ENCODE measurements around the gene UBE2F. TPM values are rescaled to one million over a fixed set of nuclear protein-coding genes. Genes with fewer than 3 reads are reported as not detected.

UBE2F gene
- total and polyA plus RNA-seq, 2 donors (not counting 1 experiment from before 2014, with no cell fraction given): 53.7 to 113 TPM

DNA sequence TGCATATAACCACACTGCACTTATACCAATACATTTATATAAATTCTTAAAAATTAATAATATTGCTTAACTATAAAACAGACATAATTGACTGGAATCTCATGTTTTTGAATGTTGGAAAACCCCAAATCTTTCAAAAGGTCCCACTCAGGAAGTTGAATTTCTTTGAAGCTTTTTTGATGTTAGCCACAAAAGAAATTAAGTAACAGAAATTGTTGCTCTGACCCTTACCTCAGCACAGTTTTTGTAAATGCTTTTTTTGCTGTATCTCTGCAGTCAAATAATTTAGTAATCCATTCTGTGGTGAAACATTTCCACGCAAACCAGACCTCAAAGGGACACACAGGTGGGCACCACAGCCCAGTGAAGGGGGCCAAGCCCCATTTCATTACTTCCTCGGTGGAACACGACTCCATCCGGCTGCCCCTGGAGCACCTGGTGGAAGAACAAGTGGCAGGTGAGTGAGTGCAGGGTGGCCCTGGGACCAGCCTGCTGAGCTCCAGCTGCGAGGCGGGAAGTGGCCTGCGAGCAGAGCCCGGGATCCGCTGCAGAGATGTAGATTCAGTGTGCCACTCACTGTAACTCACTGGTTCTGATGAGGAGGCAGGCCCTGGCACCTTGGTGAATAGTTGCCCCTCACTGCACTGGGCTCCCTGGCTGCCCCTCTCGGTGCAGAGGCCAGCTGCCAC is 102.4 kb downstream of the UBE2F start:
- Histone ChIP-seq H3K27me3 (ENCODE audit: control insufficient read depth, insufficient read depth, low read length) (no peaks in the 10 kb centered on the region), H3K36me3 (ENCODE audit: control insufficient read depth, insufficient read depth, low read length) (peaks cover 8% of the 10 kb centered on the region), H3K4me3 (replicated peaks in 1 of 4; ENCODE audit: control extremely low read depth in 1 of 4, insufficient read depth in 1 of 4, low read depth in 3 of 4, low read length in 4 of 4) (no peak overlapping the region), H2AFZ (ENCODE audit: low read length) (no peak overlapping the region), H4K20me1 (ENCODE audit: control insufficient read depth, extremely low read depth, insufficient read depth, low read length) (no peaks in the 10 kb centered on the region), H3K9me3 (ENCODE audit: control insufficient read depth, insufficient read depth, low read depth, low read length) (no peaks in the 10 kb centered on the region), H3K4me2 (ENCODE audit: extremely low read depth, insufficient read depth, low read length) (no peak overlapping the region), H3K79me2 (ENCODE audit: control insufficient read depth, insufficient read depth, low read length) (no peaks in the 10 kb centered on the region), H3K27ac (ENCODE audit: insufficient read depth, low read length) (no peak overlapping the region), H3K4me1 (ENCODE audit: control insufficient read depth, extremely low read depth, insufficient read depth, low read length) (no peaks in the 10 kb centered on the region), H3K9ac (ENCODE audit: insufficient read depth, low read length) (no peak overlapping the region)
- TF ChIP-seq EZH2 (IDR thresholded peaks at IDR 0.05; ENCODE audit: low read length, missing control alignments): no peak
- TF ChIP-seq, protein P1, sequence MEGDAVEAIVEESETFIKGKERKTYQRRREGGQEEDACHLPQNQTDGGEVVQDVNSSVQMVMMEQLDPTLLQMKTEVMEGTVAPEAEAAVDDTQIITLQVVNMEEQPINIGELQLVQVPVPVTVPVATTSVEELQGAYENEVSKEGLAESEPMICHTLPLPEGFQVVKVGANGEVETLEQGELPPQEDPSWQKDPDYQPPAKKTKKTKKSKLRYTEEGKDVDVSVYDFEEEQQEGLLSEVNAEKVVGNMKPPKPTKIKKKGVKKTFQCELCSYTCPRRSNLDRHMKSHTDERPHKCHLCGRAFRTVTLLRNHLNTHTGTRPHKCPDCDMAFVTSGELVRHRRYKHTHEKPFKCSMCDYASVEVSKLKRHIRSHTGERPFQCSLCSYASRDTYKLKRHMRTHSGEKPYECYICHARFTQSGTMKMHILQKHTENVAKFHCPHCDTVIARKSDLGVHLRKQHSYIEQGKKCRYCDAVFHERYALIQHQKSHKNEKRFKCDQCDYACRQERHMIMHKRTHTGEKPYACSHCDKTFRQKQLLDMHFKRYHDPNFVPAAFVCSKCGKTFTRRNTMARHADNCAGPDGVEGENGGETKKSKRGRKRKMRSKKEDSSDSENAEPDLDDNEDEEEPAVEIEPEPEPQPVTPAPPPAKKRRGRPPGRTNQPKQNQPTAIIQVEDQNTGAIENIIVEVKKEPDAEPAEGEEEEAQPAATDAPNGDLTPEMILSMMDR (conservative IDR thresholded peaks at IDR 0.05 in 1 of 2, IDR thresholded peaks at IDR 0.05 in 1 of 2; ENCODE audit: low read depth in 1 of 2, low read length in 2 of 2): no peak
- no peak for DNase-seq (ENCODE audit: low read depth in 2 of 2)

- Histone ChIP-seq H3K36me3 (ENCODE audit: control insufficient read depth, insufficient read depth, low read length) (peaks cover 8% of the 10 kb centered on the region), H3K27me3 (ENCODE audit: control insufficient read depth, insufficient read depth, low read length) (no peaks in the 10 kb centered on the region), H3K4me1 (ENCODE audit: control insufficient read depth, extremely low read depth, insufficient read depth, low read length) (no peaks in the 10 kb centered on the region), H3K4me3 (replicated peaks in 1 of 4; ENCODE audit: control extremely low read depth in 1 of 4, insufficient read depth in 1 of 4, low read depth in 3 of 4, low read length in 4 of 4) (no peak overlapping the region), H3K27ac (ENCODE audit: insufficient read depth, low read length) (no peak overlapping the region), H3K9ac (ENCODE audit: insufficient read depth, low read length) (no peak overlapping the region), H2AFZ (ENCODE audit: low read length) (no peak overlapping the region), H4K20me1 (ENCODE audit: control insufficient read depth, extremely low read depth, insufficient read depth, low read length) (no peaks in the 10 kb centered on the region), H3K4me2 (ENCODE audit: extremely low read depth, insufficient read depth, low read length) (no peak overlapping the region), H3K9me3 (ENCODE audit: control insufficient read depth, insufficient read depth, low read depth, low read length) (no peaks in the 10 kb centered on the region), H3K79me2 (ENCODE audit: control insufficient read depth, insufficient read depth, low read length) (no peaks in the 10 kb centered on the region)
- DNase-seq (ENCODE audit: low read depth in 2 of 2): no peak
- no peak for TF ChIP-seq EZH2 (IDR thresholded peaks at IDR 0.05; ENCODE audit: low read length, missing control alignments)
- TF ChIP-seq, protein P1 (conservative IDR thresholded peaks at IDR 0.05 in 1 of 2, IDR thresholded peaks at IDR 0.05 in 1 of 2; ENCODE audit: low read depth in 1 of 2, low read length in 2 of 2): no peak
These were observed 103.1 kb downstream of the UBE2F start for GRCh38 chr2:238069877-238070276.

GRCh38 chr2:238075397-238075796 is 108.6 kb downstream of the UBE2F start:
- Histone ChIP-seq H4K20me1 (ENCODE audit: control insufficient read depth, extremely low read depth, insufficient read depth, low read length) (no peaks in the 10 kb centered on the region), H3K27me3 (ENCODE audit: control insufficient read depth, insufficient read depth, low read length) (no peaks in the 10 kb centered on the region), H3K9me3 (ENCODE audit: control insufficient read depth, insufficient read depth, low read depth, low read length) (no peaks in the 10 kb centered on the region), H3K4me2 (ENCODE audit: extremely low read depth, insufficient read depth, low read length) (no peak overlapping the region), H3K27ac (ENCODE audit: insufficient read depth, low read length) (no peak overlapping the region), H3K9ac (ENCODE audit: insufficient read depth, low read length) (no peak overlapping the region), H3K79me2 (ENCODE audit: control insufficient read depth, insufficient read depth, low read length) (no peaks in the 10 kb centered on the region), H2AFZ (ENCODE audit: low read length) (no peak overlapping the region), H3K4me3 (replicated peaks in 1 of 4; ENCODE audit: control extremely low read depth in 1 of 4, insufficient read depth in 1 of 4, low read depth in 3 of 4, low read length in 4 of 4) (no peak overlapping the region), H3K36me3 (ENCODE audit: control insufficient read depth, insufficient read depth, low read length) (no peaks in the 10 kb centered on the region), H3K4me1 (ENCODE audit: control insufficient read depth, extremely low read depth, insufficient read depth, low read length) (no peaks in the 10 kb centered on the region)
- DNase-seq (ENCODE audit: low read depth in 2 of 2): no peak
- TF ChIP-seq, protein P1 (conservative IDR thresholded peaks at IDR 0.05 in 1 of 2, IDR thresholded peaks at IDR 0.05 in 1 of 2; ENCODE audit: low read depth in 1 of 2, low read length in 2 of 2): no peak
- TF ChIP-seq EZH2 (IDR thresholded peaks at IDR 0.05; ENCODE audit: low read length, missing control alignments): no peak

All from fibroblast of lung (primary cell).